MCF 10A (cell line): Measurements from ENCODE around the gene CMTM4. TPM values are rescaled to one million over a fixed set of nuclear protein-coding genes. Genes with fewer than 3 reads are reported as not detected.

Experiments
- BruUV-seq: library from RNA; stranded (reverse); fragments of 400-500 nt; replicated peaks from 2 replicates; lab custom pipeline; 2021; lab: Mats Ljungman, UMichigan
- CTCF ChIA-PET: fragments of 300-600 bp; sonication (Branson Sonifier 250); formaldehyde crosslinking; extraction: SDS; loops from one replicate; lab custom pipeline; 2021; ENCODE audit warnings: antibody characterized with exemption, inconsistent platforms; lab: Yijun Ruan, JAX
- POLR2A ChIA-PET: fragments of 300-600, 350-650 bp; sonication (Branson Sonifier 250); formaldehyde crosslinking; extraction: SDS; loops from one replicate; lab custom pipeline; 2020; ENCODE audit warnings: antibody characterized with exemption, inconsistent platforms; lab: Yijun Ruan, JAX
- DNase-seq: peaks from one replicate; pipeline ENCODE4 v3.0.0-alpha.2; 2018; ENCODE audit not compliant: unreplicated experiment
- H3K27ac Mint-ChIP-seq: one replicate; pipeline ENCODE4 v1.8.0; 2022; ENCODE audit warnings: mild to moderate bottlenecking, low read depth, mixed read lengths; ENCODE audit not compliant: unreplicated experiment
- H3K27me3 Mint-ChIP-seq: one replicate; pipeline ENCODE4 v1.8.0; 2022; ENCODE audit warnings: mixed read lengths; ENCODE audit not compliant: insufficient read depth, unreplicated experiment
- H3K36me3 Mint-ChIP-seq: one replicate; pipeline ENCODE4 v1.8.0; 2022; ENCODE audit warnings: mild to moderate bottlenecking, moderate library complexity, mixed read lengths; ENCODE audit not compliant: insufficient read depth, unreplicated experiment
- H3K4me1 Mint-ChIP-seq: one replicate; pipeline ENCODE4 v1.8.0; 2022; ENCODE audit warnings: mixed read lengths; ENCODE audit not compliant: insufficient read depth, unreplicated experiment
- H3K4me3 Mint-ChIP-seq: one replicate; pipeline ENCODE4 v1.8.0; 2022; ENCODE audit warnings: mild to moderate bottlenecking, moderate library complexity, mixed read lengths; ENCODE audit not compliant: unreplicated experiment
- H3K9me3 Mint-ChIP-seq: one replicate; pipeline ENCODE4 v1.8.0; 2022; ENCODE audit warnings: mixed read lengths; ENCODE audit not compliant: unreplicated experiment
- intact Hi-C: fragments of 100-400 bp; cut with micrococcal nuclease; formaldehyde crosslinking; loops from 2 replicates; pipeline ENCODE4 v1.14.1; 2022
- total RNA-seq: library from RNA; stranded (reverse); gene quantifications from 2 replicates; pipeline ENCODE4 v1.2.3, GENCODE V29; 2022
- TF ChIP-seq, protein P1 (sequence below): fragments of 200-600 bp; IDR thresholded peaks from one replicate; pipeline ENCODE4 v1.8.0; 2022; ENCODE audit warnings: antibody characterized with exemption, mild to moderate bottlenecking; ENCODE audit not compliant: unreplicated experiment

CMTM4 gene
- total RNA-seq, 1 experiment from 2014 or later, result 27.2 TPM

DNA sequence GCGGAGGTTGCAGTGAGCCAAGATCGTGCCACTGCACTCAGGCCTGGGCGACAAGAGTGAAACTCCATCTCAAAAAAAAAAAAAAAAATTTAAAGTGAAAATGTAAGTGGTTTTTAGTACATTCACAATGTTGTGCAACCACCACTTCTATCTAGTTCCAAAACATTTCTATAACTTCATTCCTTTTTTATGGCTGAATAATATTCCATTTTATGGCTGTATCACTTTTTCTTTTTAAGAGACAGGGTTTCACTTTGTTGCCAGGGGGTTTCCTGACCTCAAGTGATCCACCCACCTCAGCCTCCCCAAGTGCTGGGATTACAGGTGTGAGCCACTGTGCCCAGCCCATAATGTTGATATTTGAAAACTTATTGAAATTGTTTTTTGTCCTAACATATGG lies 103.7 kb downstream of the CMTM4 start:
- ChIA-PET CTCF (interaction anchor here (0.6 kb wide), 2 partner anchors 63 to 806 kb away, joined by 3 to 4 read pairs; no protein-coding TSS in a partner anchor), POLR2A (no interaction called here)
- no peaks in the 10 kb centered on the region for H3K36me3 Mint-ChIP-seq
- intact Hi-C loops, result no loop called here
- no peaks in the 10 kb centered on the region for H3K4me1 Mint-ChIP-seq
- no peaks in the 10 kb centered on the region for H3K9me3 Mint-ChIP-seq
- no peak for DNase-seq
- no peak overlapping the region for H3K27ac Mint-ChIP-seq
- BruUV-seq, result no TSS peak
- TF ChIP-seq, protein P1, sequence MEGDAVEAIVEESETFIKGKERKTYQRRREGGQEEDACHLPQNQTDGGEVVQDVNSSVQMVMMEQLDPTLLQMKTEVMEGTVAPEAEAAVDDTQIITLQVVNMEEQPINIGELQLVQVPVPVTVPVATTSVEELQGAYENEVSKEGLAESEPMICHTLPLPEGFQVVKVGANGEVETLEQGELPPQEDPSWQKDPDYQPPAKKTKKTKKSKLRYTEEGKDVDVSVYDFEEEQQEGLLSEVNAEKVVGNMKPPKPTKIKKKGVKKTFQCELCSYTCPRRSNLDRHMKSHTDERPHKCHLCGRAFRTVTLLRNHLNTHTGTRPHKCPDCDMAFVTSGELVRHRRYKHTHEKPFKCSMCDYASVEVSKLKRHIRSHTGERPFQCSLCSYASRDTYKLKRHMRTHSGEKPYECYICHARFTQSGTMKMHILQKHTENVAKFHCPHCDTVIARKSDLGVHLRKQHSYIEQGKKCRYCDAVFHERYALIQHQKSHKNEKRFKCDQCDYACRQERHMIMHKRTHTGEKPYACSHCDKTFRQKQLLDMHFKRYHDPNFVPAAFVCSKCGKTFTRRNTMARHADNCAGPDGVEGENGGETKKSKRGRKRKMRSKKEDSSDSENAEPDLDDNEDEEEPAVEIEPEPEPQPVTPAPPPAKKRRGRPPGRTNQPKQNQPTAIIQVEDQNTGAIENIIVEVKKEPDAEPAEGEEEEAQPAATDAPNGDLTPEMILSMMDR, result no peak
- H3K27me3 Mint-ChIP-seq, result no peaks in the 10 kb centered on the region
- no peak overlapping the region for H3K4me3 Mint-ChIP-seq

DNA sequence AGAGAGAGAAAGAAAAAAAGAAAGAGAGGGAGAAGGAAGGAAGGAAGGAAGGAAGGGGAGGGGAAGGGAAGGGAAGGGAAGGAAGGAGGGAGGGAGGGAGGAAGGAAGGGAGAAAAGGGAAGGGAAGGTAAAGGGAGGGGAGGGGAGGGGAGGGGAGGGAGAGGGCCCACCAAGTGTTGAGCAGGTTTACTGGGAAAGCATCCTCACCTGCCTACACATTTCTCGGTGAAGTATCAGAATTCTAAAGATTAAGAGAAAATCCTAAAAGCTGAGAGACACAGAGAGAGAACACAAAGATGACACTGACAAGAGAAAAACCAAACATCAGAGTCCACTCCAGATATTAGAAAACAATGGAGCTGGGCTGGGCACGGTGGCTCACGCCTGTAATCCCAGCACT lies 104.3 kb downstream of the CMTM4 start:
- intact Hi-C loops, result no loop called here
- H3K9me3 Mint-ChIP-seq, result no peaks in the 10 kb centered on the region
- no peak overlapping the region for H3K27ac Mint-ChIP-seq
- no TSS peak for BruUV-seq
- no peaks in the 10 kb centered on the region for H3K27me3 Mint-ChIP-seq
- H3K4me1 Mint-ChIP-seq, result no peaks in the 10 kb centered on the region
- ChIA-PET CTCF (interaction anchor here (0.6 to 0.7 kb wide), 2 partner anchors 134 to 807 kb away, joined by 3 to 4 read pairs; no protein-coding TSS in a partner anchor), POLR2A (no interaction called here)
- H3K4me3 Mint-ChIP-seq, result no peak overlapping the region
- TF ChIP-seq, protein P1, result no peak
- DNase-seq, result no peak
- H3K36me3 Mint-ChIP-seq, result no peaks in the 10 kb centered on the region

DNA sequence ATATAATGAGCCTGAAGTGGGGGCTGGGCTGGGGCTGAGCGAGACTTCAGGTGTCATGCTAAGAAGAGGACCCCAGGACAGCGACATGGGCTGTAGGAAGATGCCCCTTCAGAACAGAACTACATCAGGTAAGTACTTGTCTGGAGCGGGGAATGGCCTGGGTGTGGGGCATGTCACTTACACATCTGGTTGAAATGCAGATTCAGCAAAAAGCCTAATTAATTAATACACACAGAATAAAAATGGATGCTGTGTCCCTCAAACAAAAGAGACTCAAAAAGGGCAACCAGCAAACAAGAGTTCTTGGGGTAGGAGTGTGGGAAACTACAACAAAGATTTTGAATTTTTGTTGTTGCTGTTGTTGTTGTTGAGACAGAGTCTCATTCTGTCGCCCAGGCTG lies 105.5 kb downstream of the CMTM4 start:
- H3K9me3 Mint-ChIP-seq, result no peaks in the 10 kb centered on the region
- ChIA-PET POLR2A (no interaction called here), CTCF (interaction anchor here (1.0 to 1.1 kb wide), 3 partner anchors 9 to 108 kb away, joined by 3 to 5 read pairs (median 3); no protein-coding TSS in a partner anchor)
- H3K36me3 Mint-ChIP-seq, result no peaks in the 10 kb centered on the region
- TF ChIP-seq, protein P1, result no peak
- intact Hi-C loops, result no loop called here
- no TSS peak for BruUV-seq
- no peaks in the 10 kb centered on the region for H3K4me1 Mint-ChIP-seq
- no peak overlapping the region for H3K4me3 Mint-ChIP-seq
- DNase-seq, result no peak
- H3K27me3 Mint-ChIP-seq, result no peaks in the 10 kb centered on the region
- no peak overlapping the region for H3K27ac Mint-ChIP-seq

DNA sequence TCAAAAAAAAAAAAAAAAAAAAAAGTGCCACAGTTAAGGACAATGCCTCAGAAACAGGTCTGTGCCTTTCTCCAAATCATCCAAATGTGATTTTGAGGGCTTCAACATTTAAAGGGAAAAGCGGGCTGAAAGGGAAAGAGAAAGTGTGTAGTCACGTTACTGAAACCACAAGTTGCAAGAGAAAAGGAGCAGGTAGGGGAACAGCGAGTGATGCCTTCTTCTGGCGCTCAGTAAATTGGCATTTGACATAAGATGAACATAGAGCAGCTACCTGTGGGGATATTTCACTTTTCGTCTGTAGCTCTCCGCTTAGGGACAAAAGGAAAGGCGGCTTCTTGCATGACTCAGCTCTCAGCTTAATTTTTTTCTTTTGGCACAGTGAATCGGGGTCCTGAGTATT lies 106.2 kb downstream of the CMTM4 start:
- ChIA-PET POLR2A (no interaction called here), CTCF (interaction anchor here (1.0 to 1.1 kb wide), 3 partner anchors 8 to 107 kb away, joined by 3 to 5 read pairs (median 3); no protein-coding TSS in a partner anchor)
- Mint-ChIP-seq H3K9me3 (no peaks in the 10 kb centered on the region), H3K27ac (no peak overlapping the region), H3K36me3 (no peaks in the 10 kb centered on the region), H3K27me3 (no peaks in the 10 kb centered on the region), H3K4me1 (no peaks in the 10 kb centered on the region), H3K4me3 (no peak overlapping the region)
- intact Hi-C loops, result no loop called here
- TF ChIP-seq, protein P1, result no peak
- no TSS peak for BruUV-seq
- DNase-seq, result no peak
